Fibroblast of lung (primary cell): Measurements from ENCODE around the gene OR2T29. TPM values are rescaled to one million over a fixed set of nuclear protein-coding genes. Genes with fewer than 3 reads are reported as not detected.
"Not testable (repeated sequence)": the region's sequence is repeated elsewhere in the genome, so short reads cannot be mapped to it uniquely, and the experiment has no call there.

Experiments used
- DNase-seq, 2 donors: peaks; one replicate each; pipeline versions ENCODE4 v3.0.0 to v3.0.0-alpha.2; 2010; ENCODE audit warnings: low read depth in 2 of 2
- H2AFZ ChIP-seq: 2 replicates; pipeline ENCODE4 v1.5.1; 2012; ENCODE audit warnings: low read length, control low read depth, inconsistent platforms
- H3K27ac ChIP-seq: 2 replicates; pipeline ENCODE4 v1.5.1; 2011; ENCODE audit warnings: low read length, control low read depth; ENCODE audit not compliant: insufficient read depth
- H3K27me3 ChIP-seq: 2 replicates; pipeline ENCODE4 v1.5.1; 2011; ENCODE audit warnings: mild to moderate bottlenecking, low read length; ENCODE audit not compliant: control insufficient read depth, insufficient read depth
- H3K36me3 ChIP-seq: 2 replicates; pipeline ENCODE4 v1.5.1; 2011; ENCODE audit warnings: low read length; ENCODE audit not compliant: control insufficient read depth, insufficient read depth
- H3K4me1 ChIP-seq: 2 replicates; pipeline ENCODE4 v1.5.1; 2011; ENCODE audit warnings: low read length; ENCODE audit not compliant: control insufficient read depth, insufficient read depth; ENCODE audit errors: extremely low read depth
- H3K4me2 ChIP-seq: 2 replicates; pipeline ENCODE4 v1.5.1; 2011; ENCODE audit warnings: low read length, control low read depth; ENCODE audit not compliant: insufficient read depth; ENCODE audit errors: extremely low read depth
- H3K4me3 ChIP-seq, 4 experiments: fragments of 200-600 bp in 1 of 4; sonication (generic) in 1 of 4; replicated peaks in 1 of 4; 2 replicates each; pipeline ENCODE4 v1.5.1; 2011 to 2016; ENCODE audit warnings: low read length in 4 of 4, low read depth in 3 of 4, mild to moderate bottlenecking in 3 of 4, control low read depth in 2 of 4, inconsistent platforms in 1 of 4, mixed read lengths in 1 of 4; ENCODE audit not compliant: insufficient read depth in 1 of 4; ENCODE audit errors: control extremely low read depth in 1 of 4
- H3K79me2 ChIP-seq: 2 replicates; pipeline ENCODE4 v1.5.1; 2012; ENCODE audit warnings: mild to moderate bottlenecking, low read length, inconsistent platforms; ENCODE audit not compliant: control insufficient read depth, insufficient read depth
- H3K9ac ChIP-seq: 2 replicates; pipeline ENCODE4 v1.5.1; 2011; ENCODE audit warnings: mild to moderate bottlenecking, low read length, control low read depth; ENCODE audit not compliant: insufficient read depth
- H3K9me3 ChIP-seq: 2 replicates; pipeline ENCODE4 v1.5.1; 2012; ENCODE audit warnings: low read depth, low read length; ENCODE audit not compliant: control insufficient read depth, insufficient read depth
- H4K20me1 ChIP-seq: 2 replicates; pipeline ENCODE4 v1.5.1; 2011; ENCODE audit warnings: low read length; ENCODE audit not compliant: control insufficient read depth, insufficient read depth; ENCODE audit errors: extremely low read depth
- polyA plus RNA-seq, 2 donors: library from polyadenylated mRNA; depleted of rRNA in 1 of 2; stranded (reverse) in 1 of 2; unstranded in 1 of 2; fragments of >200 nt; gene quantifications; 2 replicates each; pipeline ENCODE4 v1.2.1, GENCODE V29; 2011 to 2012; ENCODE audit warnings: missing spikeins in 1 of 2
- total RNA-seq: library from RNA; depleted of rRNA; stranded (reverse); fragments of >200 nt; gene quantifications from 2 replicates; pipeline ENCODE4 v1.2.1, GENCODE V29; 2014

Gene OR2T29
- total and polyA plus RNA-seq, 2 donors (not counting 1 experiment from before 2014, with no cell fraction given): not detected

GRCh38 chr1:248572049-248572448 is 9.5 kb upstream of the OR2T29 start:
- not testable (repeated sequence) for H3K27ac ChIP-seq, H3K9ac ChIP-seq, H3K4me3 ChIP-seq, H3K9me3 ChIP-seq, H3K36me3 ChIP-seq, DNase-seq, H4K20me1 ChIP-seq, H3K27me3 ChIP-seq, H2AFZ ChIP-seq, H3K4me2 ChIP-seq, H3K4me1 ChIP-seq, H3K79me2 ChIP-seq

DNA sequence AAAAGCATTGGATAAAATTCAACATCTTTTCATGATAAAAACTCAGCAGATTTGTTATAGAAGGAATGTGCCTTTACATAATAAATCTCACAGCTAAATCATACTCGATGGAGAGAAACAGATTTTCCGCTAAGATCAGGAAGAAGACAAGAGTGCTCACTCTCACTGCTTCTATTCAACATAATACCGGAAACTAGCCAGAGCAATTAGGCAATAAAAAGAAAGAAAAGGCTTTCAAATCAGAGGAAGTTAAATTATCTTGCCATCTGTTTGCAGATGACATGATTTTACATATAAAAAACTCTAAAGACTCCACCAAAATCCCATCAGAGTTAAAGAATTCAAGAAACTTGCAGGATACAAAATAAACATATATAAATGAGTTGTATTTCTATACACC is 8.2 kb upstream of the OR2T29 start:
- not testable (repeated sequence) for H2AFZ ChIP-seq, H3K4me1 ChIP-seq, H3K27me3 ChIP-seq, H3K9ac ChIP-seq, DNase-seq, H3K27ac ChIP-seq, H4K20me1 ChIP-seq, H3K79me2 ChIP-seq, H3K36me3 ChIP-seq, H3K4me2 ChIP-seq, H3K4me3 ChIP-seq, H3K9me3 ChIP-seq

DNA sequence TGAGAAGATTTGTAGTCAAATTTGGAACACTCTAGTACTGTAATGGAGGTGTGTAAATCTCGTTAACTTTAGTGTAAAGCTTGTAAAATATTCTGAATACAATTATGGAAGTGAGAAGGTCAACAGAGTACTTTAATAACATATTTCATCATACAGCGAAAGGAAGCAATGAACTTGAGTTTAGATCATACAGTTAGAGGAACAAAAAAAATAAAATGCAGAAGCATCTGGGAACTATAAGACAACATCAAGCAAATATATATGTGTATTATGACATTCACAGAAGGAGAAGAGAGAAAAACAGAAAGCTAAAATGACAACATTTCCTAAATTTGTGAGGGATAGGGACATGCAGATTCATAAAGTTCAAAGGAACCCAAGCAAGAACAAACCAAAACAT is 6.5 kb upstream of the OR2T29 start:
- not testable (repeated sequence) for H3K4me3 ChIP-seq, H3K9me3 ChIP-seq, DNase-seq, H4K20me1 ChIP-seq, H3K4me1 ChIP-seq, H3K79me2 ChIP-seq, H2AFZ ChIP-seq, H3K4me2 ChIP-seq, H3K36me3 ChIP-seq, H3K27me3 ChIP-seq, H3K9ac ChIP-seq, H3K27ac ChIP-seq

- not testable (repeated sequence) for H3K27ac ChIP-seq, H4K20me1 ChIP-seq, H3K4me3 ChIP-seq, H3K9me3 ChIP-seq, H3K79me2 ChIP-seq, H3K36me3 ChIP-seq, H2AFZ ChIP-seq, H3K9ac ChIP-seq, H3K4me1 ChIP-seq, H3K27me3 ChIP-seq, H3K4me2 ChIP-seq, DNase-seq
Observed at GRCh38 chr1:248565530-248566373, 3.2 kb upstream of the OR2T29 start.

GRCh38 chr1:248551027-248551426 is 11.5 kb downstream of the OR2T29 start:
- H2AFZ ChIP-seq, H3K36me3 ChIP-seq, H3K4me2 ChIP-seq, H3K4me1 ChIP-seq, DNase-seq, H3K27me3 ChIP-seq, H4K20me1 ChIP-seq, H3K27ac ChIP-seq, H3K9ac ChIP-seq, H3K79me2 ChIP-seq, H3K9me3 ChIP-seq, H3K4me3 ChIP-seq: not testable (repeated sequence)

- not testable (repeated sequence) for H4K20me1 ChIP-seq, H3K4me2 ChIP-seq, H3K4me1 ChIP-seq, DNase-seq, H3K9me3 ChIP-seq, H3K27ac ChIP-seq, H3K4me3 ChIP-seq, H3K27me3 ChIP-seq, H3K36me3 ChIP-seq, H3K79me2 ChIP-seq, H3K9ac ChIP-seq, H2AFZ ChIP-seq
Observed at GRCh38 chr1:248547383-248547782, 15.2 kb downstream of the OR2T29 start.

DNA sequence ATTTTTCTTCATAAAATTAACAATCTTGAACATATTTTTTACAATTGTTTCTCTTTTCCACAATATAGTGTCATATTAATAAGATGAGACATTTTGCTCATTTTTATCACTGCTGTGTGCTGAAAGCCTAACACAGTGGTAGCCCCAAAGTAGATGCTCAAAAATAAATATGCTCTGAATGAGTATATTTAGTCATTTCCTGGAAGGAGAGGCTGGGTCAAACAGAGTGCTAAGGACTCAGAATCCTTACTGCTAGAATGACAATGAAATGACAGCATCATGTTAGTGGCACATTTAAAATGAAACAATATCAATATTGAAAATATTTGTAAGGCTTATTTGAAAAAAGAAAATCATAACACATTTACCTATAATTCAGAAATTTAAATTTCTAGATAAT is 25.1 kb downstream of the OR2T29 start:
- not testable (repeated sequence) for H3K9me3 ChIP-seq, H3K27ac ChIP-seq, H3K9ac ChIP-seq, H4K20me1 ChIP-seq, H3K79me2 ChIP-seq, DNase-seq, H2AFZ ChIP-seq, H3K4me2 ChIP-seq, H3K27me3 ChIP-seq, H3K4me3 ChIP-seq, H3K4me1 ChIP-seq, H3K36me3 ChIP-seq
